Ectodermal cell (in vitro differentiated cells): Measurements from ENCODE around the gene MED10.

Experiments used
- H3K27ac ChIP-seq: 2 replicates; pipeline ENCODE4 v1.7.0; 2013; ENCODE audit warnings: mild to moderate bottlenecking, low read depth, low read length; ENCODE audit not compliant: insufficient read depth, poor library complexity, severe bottlenecking
- H3K27me3 ChIP-seq: 2 replicates; pipeline ENCODE4 v1.7.0; 2013; ENCODE audit warnings: mild to moderate bottlenecking, low read length; ENCODE audit not compliant: insufficient read depth, control insufficient read depth, poor library complexity, severe bottlenecking
- H3K36me3 ChIP-seq: one replicate; pipeline ENCODE4 v1.7.0; 2013; ENCODE audit warnings: low read length; ENCODE audit not compliant: control insufficient read depth, insufficient read depth
- H3K4me1 ChIP-seq: one replicate; pipeline ENCODE4 v1.7.0; 2013; ENCODE audit warnings: low read length; ENCODE audit not compliant: control insufficient read depth, insufficient read depth
- H3K4me3 ChIP-seq: 2 replicates; pipeline ENCODE4 v1.7.0; 2013; ENCODE audit warnings: low read depth, low read length, control low read depth; ENCODE audit not compliant: insufficient read depth
- H3K9me3 ChIP-seq: 2 replicates; pipeline ENCODE4 v1.7.0; 2013; ENCODE audit warnings: mild to moderate bottlenecking, low read length, moderate library complexity; ENCODE audit not compliant: control insufficient read depth
- WGBS, 2 experiments: methylation state at CpG; one replicate each; pipeline ENCODE4 v1.1.7; 2013; ENCODE audit warnings: missing lambda C conversion rate in 2 of 2; 5-methylcytosine and 5-hydroxymethylcytosine counted together

Gene MED10

GRCh38 chr5:6350277-6351090 is 27.9 kb downstream of the MED10 start:
- WGBS, 2 experiments = 80 to 81% methylated on average over 18 of the region's 18 CpGs

GRCh38 chr5:6349387-6349786 is 29.0 kb downstream of the MED10 start:
- Histone ChIP-seq H3K27ac (no peak overlapping the region), H3K27me3 (no peaks in the 10 kb centered on the region)
- 92 to 93% methylated on average over 19 of the region's 19 CpGs for WGBS, 2 experiments

More at GRCh38 chr5:6350277-6351090, 27.9 kb downstream of the MED10 start:
- H3K27me3 ChIP-seq = no peaks in the 10 kb centered on the region
- H3K4me1 ChIP-seq = peaks cover 13% of the 10 kb centered on the region
- H3K27ac ChIP-seq = no peak overlapping the region
- no peaks in the 10 kb centered on the region for H3K36me3 ChIP-seq
- H3K4me3 ChIP-seq = no peak overlapping the region
- no peaks in the 10 kb centered on the region for H3K9me3 ChIP-seq

GRCh38 chr5:6348476-6349000 is 29.8 kb downstream of the MED10 start:
- H3K4me1 ChIP-seq = peaks cover 13% of the 10 kb centered on the region
- 96% methylated on average over 15 of the region's 15 CpGs for WGBS, 2 experiments

More at GRCh38 chr5:6349387-6349786, 29.0 kb downstream of the MED10 start:
- no peaks in the 10 kb centered on the region for H3K9me3 ChIP-seq
- peaks cover 13% of the 10 kb centered on the region for H3K4me1 ChIP-seq
- H3K4me3 ChIP-seq = no peak overlapping the region
- no peaks in the 10 kb centered on the region for H3K36me3 ChIP-seq

GRCh38 chr5:6347673-6348072 is 30.7 kb downstream of the MED10 start:
- H3K9me3 ChIP-seq = no peaks in the 10 kb centered on the region
- WGBS, 2 experiments = 93 to 94% methylated on average over 19 of the region's 19 CpGs
- no peak overlapping the region for H3K27ac ChIP-seq
- H3K36me3 ChIP-seq = no peaks in the 10 kb centered on the region
- H3K4me3 ChIP-seq = no peak overlapping the region
- no peaks in the 10 kb centered on the region for H3K27me3 ChIP-seq
- H3K4me1 ChIP-seq = peaks cover 13% of the 10 kb centered on the region

More at GRCh38 chr5:6348476-6349000, 29.8 kb downstream of the MED10 start:
- Histone ChIP-seq H3K27ac (no peak overlapping the region), H3K9me3 (no peaks in the 10 kb centered on the region), H3K4me3 (no peak overlapping the region), H3K36me3 (no peaks in the 10 kb centered on the region), H3K27me3 (no peaks in the 10 kb centered on the region)

- H3K36me3 ChIP-seq = no peaks in the 10 kb centered on the region
- no peaks in the 10 kb centered on the region for H3K9me3 ChIP-seq
- H3K27me3 ChIP-seq = no peaks in the 10 kb centered on the region
- no peak overlapping the region for H3K27ac ChIP-seq
- no peak overlapping the region for H3K4me3 ChIP-seq
- H3K4me1 ChIP-seq = peaks cover 13% of the 10 kb centered on the region
- WGBS, 2 experiments = 91 to 97% methylated on average over 4 of the region's 4 CpGs
Measured at GRCh38 chr5:6347165-6347564, 31.2 kb downstream of the MED10 start.

- 88 to 90% methylated on average over 5 of the region's 5 CpGs for WGBS, 2 experiments
- Histone ChIP-seq H3K4me1 (no peaks in the 10 kb centered on the region), H3K4me3 (no peak overlapping the region), H3K27ac (no peak overlapping the region), H3K9me3 (no peaks in the 10 kb centered on the region), H3K36me3 (no peaks in the 10 kb centered on the region), H3K27me3 (no peaks in the 10 kb centered on the region)
Measured at GRCh38 chr5:6344593-6344989, 33.8 kb downstream of the MED10 start.

- Histone ChIP-seq H3K9me3 (no peaks in the 10 kb centered on the region), H3K27me3 (no peaks in the 10 kb centered on the region), H3K36me3 (no peaks in the 10 kb centered on the region), H3K4me1 (no peaks in the 10 kb centered on the region), H3K27ac (no peak overlapping the region), H3K4me3 (no peak overlapping the region)
- 89 to 92% methylated on average over 11 of the region's 11 CpGs for WGBS, 2 experiments
Measured at GRCh38 chr5:6343951-6344592, 34.3 kb downstream of the MED10 start.

- Histone ChIP-seq H3K4me1 (no peaks in the 10 kb centered on the region), H3K36me3 (no peaks in the 10 kb centered on the region), H3K4me3 (no peak overlapping the region), H3K9me3 (no peaks in the 10 kb centered on the region), H3K27me3 (no peaks in the 10 kb centered on the region), H3K27ac (no peak overlapping the region)
- WGBS, 2 experiments = 89% methylated on average over 14 of the region's 14 CpGs
Measured at GRCh38 chr5:6342689-6343315, 35.5 kb downstream of the MED10 start.

GRCh38 chr5:6340100-6340499 is 38.2 kb downstream of the MED10 start:
- Histone ChIP-seq H3K36me3 (no peaks in the 10 kb centered on the region), H3K27me3 (no peaks in the 10 kb centered on the region), H3K4me3 (no peak overlapping the region), H3K9me3 (no peaks in the 10 kb centered on the region), H3K4me1 (no peaks in the 10 kb centered on the region), H3K27ac (no peak overlapping the region)
- WGBS, 2 experiments = no CpG with 5 or more reads among the region's 1 CpG

GRCh38 chr5:6338871-6339270 is 39.5 kb downstream of the MED10 start:
- Histone ChIP-seq H3K27ac (no peak overlapping the region), H3K9me3 (no peaks in the 10 kb centered on the region), H3K4me3 (no peak overlapping the region), H3K36me3 (no peaks in the 10 kb centered on the region), H3K27me3 (no peaks in the 10 kb centered on the region), H3K4me1 (no peaks in the 10 kb centered on the region)
- 91 to 93% methylated on average over 4 of the region's 4 CpGs for WGBS, 2 experiments
